HG03342 (cell line): ENCODE data around the gene IDUA.
"Not testable (repeated sequence)": the region's sequence is repeated elsewhere in the genome, so short reads cannot be mapped to it uniquely, and the experiment has no call there.

Experiments
- ATAC-seq: cut with Tn5 transposase; IDR thresholded peaks from one replicate; pipeline ENCODE4 v1.9.1; 2021; ENCODE audit warnings: mild to moderate bottlenecking, moderate library complexity; ENCODE audit not compliant: unreplicated experiment

Gene IDUA

DNA sequence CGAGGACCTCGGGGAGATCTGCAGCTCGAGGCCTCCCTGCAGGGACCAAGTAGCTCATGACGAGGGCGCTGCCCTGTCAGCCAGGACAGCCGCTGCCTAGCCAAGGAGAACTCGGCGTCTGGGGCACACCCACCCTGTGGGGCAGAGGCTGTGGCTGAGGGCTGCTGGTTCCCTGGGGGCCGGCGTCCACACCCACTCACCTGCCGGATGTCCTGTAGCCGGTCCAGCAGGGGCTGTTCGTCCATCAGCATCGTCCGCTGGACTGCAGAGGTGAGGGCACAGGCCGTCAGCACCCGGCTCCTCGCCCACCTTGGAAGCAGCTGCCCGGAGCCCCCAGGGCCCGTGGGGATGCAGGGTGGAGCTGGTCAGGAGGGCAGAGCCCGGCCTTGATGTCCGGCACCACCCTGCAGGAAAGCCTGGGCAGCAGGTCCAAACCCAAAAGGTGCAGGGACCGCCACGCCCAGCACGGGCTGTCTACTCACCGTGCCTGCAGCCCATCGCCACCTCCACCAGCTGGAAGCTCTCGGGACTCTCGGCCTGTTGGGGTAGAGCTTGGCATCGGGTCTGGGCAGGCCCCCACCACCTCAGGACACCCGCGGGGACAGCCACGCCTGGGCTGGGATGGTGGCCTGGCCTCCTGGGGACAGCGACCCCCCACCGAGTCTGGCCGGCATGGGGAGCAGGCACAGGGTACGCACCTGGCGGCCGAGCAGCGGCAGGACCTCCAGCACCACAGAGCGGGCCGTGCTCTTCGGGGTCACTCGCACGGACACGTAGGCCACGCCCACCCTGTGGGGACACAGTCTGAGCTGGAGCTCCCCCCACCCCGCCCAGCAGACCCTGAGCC is 20.4 kb upstream of the IDUA start:
- no peak for ATAC-seq

- ATAC-seq = no peak
Measured at GRCh38 chr4:967113-968104, 19.4 kb upstream of the IDUA start.

DNA sequence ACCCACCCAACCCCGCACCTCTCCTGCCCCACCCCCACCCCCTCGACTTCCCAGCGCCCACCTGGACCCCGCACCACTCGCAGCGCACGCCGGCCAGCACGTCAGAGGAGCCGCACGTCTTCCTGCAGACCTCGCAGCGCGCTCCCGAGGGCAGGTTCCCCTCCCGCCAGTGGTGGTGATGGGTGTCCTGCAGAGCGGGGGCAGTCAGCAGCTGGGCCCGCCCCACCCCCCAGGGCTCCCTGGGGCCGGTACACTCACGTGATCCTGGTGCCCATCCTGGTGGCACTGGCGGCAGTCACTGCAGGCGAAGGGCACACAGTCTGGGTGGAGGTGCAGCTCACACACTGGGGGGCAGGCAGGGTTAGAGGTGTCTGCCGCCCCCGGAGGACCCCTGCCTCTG is 18.6 kb upstream of the IDUA start:
- no peak for ATAC-seq

DNA sequence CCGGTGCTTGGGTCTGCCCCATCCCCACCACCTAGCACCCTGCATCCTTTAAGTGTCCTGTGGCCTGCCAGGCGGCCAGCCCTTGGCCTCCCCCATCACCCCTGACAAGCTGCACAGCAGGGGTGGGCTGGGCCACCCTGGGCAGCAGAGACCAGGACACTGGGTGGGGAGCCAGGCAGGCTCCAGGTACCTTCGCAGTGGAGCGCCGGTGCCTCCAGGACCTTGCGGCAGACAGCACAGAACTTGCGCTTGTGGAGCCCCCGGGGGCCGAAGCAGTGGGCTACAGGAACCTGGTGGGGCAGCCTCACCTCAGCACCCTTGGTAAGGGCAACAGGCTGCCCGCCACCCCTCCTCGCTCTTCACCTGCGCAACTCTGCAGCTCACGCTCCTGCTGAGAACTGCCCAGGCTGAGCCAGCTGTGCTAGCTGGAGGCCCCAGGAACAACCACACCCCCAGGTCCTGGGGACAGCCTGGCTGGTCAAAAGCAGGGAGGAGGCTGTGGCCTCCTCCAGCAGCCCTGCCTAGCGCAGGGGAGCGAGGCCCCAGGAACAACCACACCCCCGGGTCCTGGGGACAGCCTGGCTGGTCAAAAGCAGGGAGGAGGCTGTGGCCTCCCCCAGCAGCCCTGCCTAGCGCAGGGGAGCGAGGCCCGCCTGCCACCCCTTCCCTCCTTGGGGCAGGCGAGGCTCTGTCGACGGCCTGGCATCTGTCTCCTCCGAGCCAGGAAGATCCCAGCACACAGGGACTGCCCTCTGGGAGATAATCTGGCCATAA is 18.0 kb upstream of the IDUA start:
- ATAC-seq = no peak

DNA sequence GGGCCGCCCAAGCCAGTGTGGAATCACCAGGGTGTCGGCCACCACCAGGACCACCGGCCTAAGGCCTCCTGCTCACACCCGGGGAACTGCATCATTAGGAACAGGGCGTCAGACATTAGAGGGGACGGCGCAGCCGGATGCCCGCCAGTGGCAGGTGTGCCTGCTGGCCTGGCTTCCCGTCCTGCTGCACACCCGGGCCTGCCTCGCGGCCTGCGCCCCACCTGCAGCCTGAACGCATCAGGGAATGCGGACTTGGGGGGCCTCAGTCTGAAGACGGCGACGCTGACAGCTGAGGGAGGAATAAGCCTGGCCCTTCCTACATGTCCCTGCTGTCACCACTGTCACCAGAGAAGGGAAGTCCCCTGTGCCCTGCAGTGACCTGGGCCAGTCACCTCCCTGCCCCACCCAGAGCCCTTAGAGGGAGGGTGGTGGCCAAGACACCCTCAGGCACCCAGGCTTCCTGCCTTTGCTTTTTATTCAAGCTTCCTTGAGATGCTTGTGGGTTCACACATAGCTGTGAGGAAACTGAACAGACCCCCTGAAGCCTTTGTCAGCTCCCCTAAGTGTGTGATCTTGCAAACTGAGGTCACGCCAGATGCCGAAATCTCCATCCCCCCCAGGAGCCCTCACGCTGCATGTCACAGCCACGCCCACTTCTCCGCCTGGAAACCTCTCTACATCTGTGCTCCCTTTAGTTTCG is 16.6 kb upstream of the IDUA start:
- ATAC-seq = no peak

DNA sequence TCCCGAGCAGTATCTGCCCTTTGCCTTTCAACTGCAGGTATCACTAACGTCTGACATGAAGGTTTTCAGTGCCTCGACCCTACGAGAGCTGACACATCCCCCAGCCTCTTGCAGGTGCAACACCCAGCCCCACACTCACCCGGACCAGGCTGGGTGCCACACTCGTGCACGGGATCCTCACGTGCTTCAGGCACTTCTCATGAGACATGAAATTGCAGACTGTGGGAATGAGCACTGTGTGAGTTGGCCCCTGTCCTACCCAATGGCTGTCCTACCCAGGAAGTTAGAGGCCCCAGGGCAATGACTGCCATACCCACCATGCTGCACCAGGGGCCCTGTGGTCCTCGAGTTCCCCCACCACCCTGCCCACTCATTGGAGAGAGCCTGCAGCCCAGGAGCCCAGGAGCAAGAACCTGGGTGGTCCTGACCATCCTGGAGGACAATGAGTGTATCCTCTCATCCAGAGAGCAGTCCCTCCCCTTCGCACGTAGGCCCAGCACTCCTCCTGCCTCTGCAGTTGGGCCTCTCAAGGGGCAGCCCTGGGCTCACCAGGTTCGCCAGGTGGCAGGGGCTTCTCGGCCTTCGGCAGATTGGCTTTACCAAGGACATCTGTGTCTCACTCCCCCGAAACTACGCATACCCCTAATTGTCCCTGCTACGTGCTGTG is 15.9 kb upstream of the IDUA start:
- no peak for ATAC-seq

DNA sequence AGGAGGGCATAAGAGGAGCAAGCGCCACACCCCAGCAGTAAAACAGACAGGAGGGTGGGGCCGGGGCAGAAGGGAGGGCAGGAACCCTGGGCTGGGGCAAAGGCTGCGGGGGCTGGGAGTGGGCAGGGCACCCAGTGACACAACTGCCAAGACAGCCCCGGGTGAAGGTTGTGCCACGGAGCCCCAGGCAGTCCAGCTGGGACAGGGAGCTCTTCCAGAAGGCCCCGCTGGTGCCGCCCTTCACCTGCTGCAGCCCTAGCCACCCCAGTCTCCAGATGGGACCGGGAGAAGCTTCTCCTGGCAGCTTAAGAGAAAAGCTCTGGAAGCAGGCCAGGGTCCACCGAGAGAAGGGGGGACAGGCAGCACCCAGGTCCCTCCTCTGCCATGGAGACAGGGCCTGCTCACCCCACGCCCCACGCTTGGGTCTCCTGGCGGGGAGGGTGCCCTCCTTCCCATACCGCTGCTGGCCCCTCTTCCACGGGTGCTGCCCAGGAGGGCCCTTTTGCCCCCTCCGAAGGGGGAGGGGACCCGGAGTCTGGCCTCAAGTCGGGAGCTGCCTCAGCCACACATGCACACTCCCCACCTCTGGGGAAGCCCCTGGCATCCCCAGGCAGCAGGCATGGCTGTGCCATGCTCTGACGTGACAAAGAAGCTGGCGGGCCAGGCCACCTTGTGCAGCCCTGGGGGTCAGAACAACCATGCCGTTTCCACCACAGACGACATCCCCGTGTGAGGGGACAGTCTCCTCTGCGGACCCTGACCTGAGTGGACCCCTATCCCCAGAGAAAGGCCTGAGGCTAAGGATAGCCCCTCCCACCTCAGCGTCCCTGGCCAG is 15.0 kb upstream of the IDUA start:
- no peak for ATAC-seq

DNA sequence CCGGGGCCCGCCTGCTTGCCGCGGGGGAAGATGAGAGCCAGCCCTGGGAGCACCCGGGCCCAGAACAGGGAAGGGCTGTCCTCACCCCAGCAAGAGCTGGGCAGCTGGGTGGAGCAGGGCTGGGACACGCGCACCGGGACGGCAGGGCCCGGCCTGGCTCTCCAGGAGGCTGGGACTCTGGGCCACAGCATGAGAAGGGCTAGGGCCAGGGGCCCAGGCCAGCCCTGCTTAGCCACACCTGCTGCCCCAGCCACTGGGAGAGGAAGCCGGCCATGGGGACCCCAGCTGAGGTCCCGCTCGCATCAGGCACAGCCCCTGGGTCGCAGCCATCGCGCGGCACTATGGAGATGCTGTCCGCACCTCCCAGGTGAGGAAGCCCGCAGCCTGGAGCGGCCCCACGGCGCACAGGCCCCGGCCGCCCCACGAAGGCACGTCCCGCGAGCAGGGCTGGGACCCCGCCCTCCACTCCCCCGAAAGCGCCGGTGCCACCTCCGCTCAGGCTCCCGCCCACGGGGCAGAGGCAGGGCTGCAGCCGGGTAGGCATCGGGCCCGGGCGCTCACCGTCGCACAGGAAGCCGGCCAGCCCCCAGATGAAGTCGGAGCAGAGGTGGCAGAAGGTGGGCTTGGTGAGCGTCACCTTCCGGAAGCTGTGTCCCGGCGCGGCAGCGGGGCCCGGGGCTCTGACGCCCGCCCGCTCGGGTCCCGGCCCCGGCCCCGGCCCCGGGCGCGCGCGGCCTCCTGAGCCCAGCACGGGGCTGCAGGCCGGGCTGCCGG is 14.0 kb upstream of the IDUA start:
- ATAC-seq = peak; percentile 37

DNA sequence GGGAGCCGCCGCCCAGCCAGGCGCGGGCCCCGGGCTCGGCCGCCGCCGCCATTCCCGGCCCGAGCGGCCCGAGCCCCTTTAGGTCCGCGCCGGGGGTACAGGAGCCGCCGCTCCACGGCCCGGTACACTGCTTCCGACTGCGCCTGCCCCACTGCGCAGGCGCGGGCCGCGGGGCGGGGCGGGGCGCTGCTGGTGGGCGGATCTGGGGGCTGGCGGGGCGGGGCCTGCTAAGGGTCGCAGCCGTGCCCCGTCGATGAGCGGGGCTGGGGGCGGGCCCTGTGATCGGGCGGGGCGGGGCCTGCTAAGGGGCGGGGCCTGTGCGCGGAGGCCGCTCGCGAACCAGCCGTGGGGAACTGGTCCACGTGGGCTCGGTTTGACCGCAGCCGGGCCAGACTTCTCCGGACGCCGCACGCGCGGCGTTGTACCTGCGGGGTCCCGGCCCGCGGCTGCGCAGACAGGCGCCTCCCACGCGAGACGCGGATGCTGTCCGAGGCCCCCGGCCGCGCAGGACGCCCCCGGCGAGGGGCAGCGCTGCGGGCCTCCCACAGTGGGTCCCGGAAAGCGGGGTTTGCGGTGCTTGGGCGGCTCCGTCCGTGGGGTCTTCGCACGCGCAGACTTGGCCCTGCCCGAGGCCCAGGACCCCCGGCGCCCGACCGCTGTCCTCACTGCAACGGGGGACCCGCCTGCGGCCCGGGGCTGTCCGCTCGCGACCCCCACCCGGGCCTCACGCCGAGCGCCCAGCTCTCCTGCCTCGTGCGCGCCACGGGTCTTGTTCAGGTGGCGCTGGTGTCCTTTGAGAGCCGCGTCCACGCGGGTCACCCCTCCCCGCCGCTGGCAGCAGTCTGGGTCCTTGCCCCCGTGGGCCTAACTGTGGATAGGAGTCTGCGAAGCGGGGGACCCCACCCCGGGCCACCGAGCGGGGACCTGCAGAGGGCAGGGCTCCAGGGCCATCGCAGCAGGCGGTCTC is 13.1 kb upstream of the IDUA start, which contains the start of gene DGKQ:
DGKQ (minus strand) TSS at position 139 of the 967 bp plus-strand sequence; CDS start at position 52, 87 bp downstream.
- peak; percentile 72 for ATAC-seq

- no peak for ATAC-seq
Measured at GRCh38 chr4:974668-975067, 12.2 kb upstream of the IDUA start.

DNA sequence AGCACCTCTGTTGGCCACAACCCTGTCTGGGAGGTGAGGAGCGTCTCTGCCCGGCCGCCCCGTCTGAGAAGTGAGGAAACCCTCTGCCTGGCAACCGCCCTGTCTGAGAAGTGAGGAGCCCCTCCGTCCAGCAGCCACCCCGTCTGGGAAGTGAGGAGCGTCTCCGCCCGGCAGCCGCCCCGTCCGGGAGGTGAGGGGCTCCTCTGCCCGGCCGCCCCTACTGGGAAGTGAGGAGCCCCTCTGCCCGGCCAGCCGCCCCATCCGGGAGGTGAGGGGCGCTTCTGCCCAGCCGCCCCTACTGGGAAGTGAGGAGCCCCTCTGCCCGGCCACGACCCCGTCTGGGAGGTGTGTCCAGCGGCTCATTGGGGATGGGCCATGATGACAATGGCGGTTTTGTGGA is 10.8 kb upstream of the IDUA start:
- ATAC-seq = not testable (repeated sequence)

DNA sequence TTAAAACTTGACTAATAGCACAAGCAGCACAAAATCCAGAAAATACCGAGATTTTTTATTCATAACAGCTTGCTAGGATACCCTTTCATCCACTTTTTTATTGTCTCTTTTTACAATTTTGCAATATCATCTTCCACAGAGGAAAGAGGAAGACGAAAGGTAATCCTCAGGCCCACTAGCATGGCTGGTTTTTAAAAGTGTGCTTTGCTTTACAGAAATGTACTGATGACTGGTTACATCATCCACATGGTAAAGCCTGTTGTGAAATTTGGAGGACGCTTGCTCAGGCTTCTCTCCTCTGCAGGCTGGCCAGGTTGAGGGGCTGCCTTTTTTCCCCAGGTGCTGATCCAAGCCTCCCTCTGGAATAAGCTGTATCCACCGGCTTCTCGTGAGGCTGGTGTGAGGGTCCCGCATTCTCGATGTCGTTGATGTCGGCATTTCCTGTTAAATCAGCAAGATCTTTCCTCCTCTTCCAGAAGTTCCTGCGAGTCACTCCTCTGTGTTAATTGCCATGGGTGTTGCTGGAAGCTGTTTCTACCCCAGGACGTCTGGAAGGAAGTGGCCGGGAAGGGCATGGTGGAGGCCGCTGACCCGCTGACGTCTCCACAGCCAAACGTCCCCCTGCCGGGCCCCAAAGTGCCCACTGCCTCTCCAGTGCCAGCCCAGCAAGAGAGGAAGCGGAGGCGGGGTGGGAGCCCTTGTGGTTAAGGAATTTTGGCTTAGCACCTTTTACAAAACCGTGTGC is 7.7 kb upstream of the IDUA start:
- no peak for ATAC-seq

DNA sequence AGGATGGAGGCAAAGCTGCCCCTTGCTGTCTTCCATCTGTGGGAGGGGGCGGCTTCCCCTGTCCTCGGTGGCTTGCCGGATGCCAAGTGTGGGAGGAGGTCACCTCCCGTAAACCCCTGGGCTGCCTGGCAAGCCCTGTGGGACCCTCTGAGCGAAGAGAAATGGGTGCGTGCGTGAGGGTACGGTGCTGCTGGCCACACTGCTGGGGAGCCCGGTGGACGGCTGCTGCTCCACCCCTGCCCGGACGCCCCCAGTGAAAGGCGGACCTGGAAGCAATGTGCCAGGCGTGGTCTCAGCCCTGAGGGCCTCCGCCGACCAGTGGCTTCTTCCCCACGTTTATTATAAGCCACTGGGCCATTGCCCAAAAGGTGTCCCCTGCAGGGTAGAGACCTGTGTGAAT is 4.6 kb upstream of the IDUA start:
- no peak for ATAC-seq

- no peak for ATAC-seq
Measured at GRCh38 chr4:982814-983213, 4.0 kb upstream of the IDUA start.

DNA sequence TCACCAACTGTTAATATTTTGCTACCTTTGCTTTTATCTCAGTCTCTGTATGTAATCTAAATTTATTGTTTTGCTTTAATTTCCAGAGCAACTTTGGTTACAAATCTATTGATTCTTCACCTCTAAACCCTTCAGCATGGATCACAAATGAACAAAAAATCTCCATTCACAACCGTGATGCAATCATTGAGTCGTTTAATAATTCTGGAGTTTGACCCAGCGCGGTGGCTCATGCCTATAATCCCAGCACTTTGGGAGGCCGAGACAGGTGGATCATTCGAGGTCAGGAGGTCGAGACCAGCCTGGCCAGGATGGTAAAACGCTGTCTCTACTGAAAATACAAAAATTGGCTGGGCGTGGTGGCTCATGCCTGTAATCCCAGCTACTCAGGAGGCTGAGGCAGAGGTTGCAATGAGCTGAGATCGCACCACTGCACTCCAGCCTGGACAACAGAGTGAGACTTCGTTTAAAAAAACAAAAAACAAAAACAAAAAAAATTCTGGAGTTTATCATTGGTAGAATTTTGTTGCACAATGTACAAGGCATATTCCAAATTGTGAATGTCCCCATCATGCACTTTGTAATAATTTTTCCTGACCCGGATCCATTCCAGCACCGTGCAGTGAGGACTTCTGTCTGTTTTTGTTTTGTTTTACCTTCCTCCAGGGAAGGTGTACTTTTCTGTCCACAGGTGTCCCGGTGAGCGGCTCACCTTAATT is 2.3 kb upstream of the IDUA start:
- no peak for ATAC-seq
